ENCODE measurements around the gene SOX5. TPM values are rescaled to one million over a fixed set of nuclear protein-coding genes. Genes with fewer than 3 reads are reported as not detected.

Gene SOX5
- polyA plus RNA-seq, 1 experiment: 6.7 TPM

- DNase-seq (ENCODE audit: low read depth, low spot score): no peak
- CTCF ChIA-PET: interaction anchor here (2.2 kb wide), 1 partner anchor 27 kb away, joined by 5 read pairs; no protein-coding TSS in a partner anchor
Observed at GRCh38 chr12:23921099-23921856, 28.2 kb downstream of the SOX5 start.

GRCh38 chr12:23911574-23911973, 37.9 kb downstream of the SOX5 start:
- Histone ChIP-seq H3K4me3 (ENCODE audit: low read depth, low read length) (no peak overlapping the region), H3K27ac (ENCODE audit: low read depth, low read length) (no peak overlapping the region), H3K27me3 (ENCODE audit: control insufficient read depth, insufficient read depth, low read length) (no peaks in the 10 kb centered on the region), H3K9me3 (ENCODE audit: control insufficient read depth, insufficient read depth, low read length) (no peaks in the 10 kb centered on the region)
- ChIA-PET CTCF (no interaction called here), POLR2A (no interaction called here)
- no peak for DNase-seq (ENCODE audit: low read depth, low spot score)
- TF ChIP-seq CTCF (IDR thresholded peaks at IDR 0.05; ENCODE audit: low read depth, low read length): no peak

More at GRCh38 chr12:23921099-23921856, 28.2 kb downstream of the SOX5 start:
- Histone ChIP-seq H3K4me3 (ENCODE audit: low read depth, low read length) (no peak overlapping the region), H3K27me3 (ENCODE audit: control insufficient read depth, insufficient read depth, low read length) (no peaks in the 10 kb centered on the region), H3K9me3 (ENCODE audit: control insufficient read depth, insufficient read depth, low read length) (no peaks in the 10 kb centered on the region), H3K27ac (ENCODE audit: low read depth, low read length) (no peak overlapping the region)
- POLR2A ChIA-PET: no interaction called here
- no peak for TF ChIP-seq CTCF (IDR thresholded peaks at IDR 0.05; ENCODE audit: low read depth, low read length)

- no peak overlapping the region for H3K4me3 ChIP-seq (ENCODE audit: low read depth, low read length)
- TF ChIP-seq CTCF (IDR thresholded peaks at IDR 0.05; ENCODE audit: low read depth, low read length): no peak
- CTCF ChIA-PET: no interaction called here
- H3K9me3 ChIP-seq (ENCODE audit: control insufficient read depth, insufficient read depth, low read length): no peaks in the 10 kb centered on the region
- no peaks in the 10 kb centered on the region for H3K27me3 ChIP-seq (ENCODE audit: control insufficient read depth, insufficient read depth, low read length)
- no peak for DNase-seq (ENCODE audit: low read depth, low spot score)
- POLR2A ChIA-PET: no interaction called here
- H3K27ac ChIP-seq (ENCODE audit: low read depth, low read length): no peak overlapping the region
Observed at GRCh38 chr12:23909551-23909950, 39.9 kb downstream of the SOX5 start.

- CTCF ChIA-PET: no interaction called here
- Histone ChIP-seq H3K9me3 (ENCODE audit: control insufficient read depth, insufficient read depth, low read length) (no peaks in the 10 kb centered on the region), H3K27me3 (ENCODE audit: control insufficient read depth, insufficient read depth, low read length) (no peaks in the 10 kb centered on the region), H3K27ac (ENCODE audit: low read depth, low read length) (no peak overlapping the region), H3K4me3 (ENCODE audit: low read depth, low read length) (no peak overlapping the region)
- no peak for TF ChIP-seq CTCF (IDR thresholded peaks at IDR 0.05; ENCODE audit: low read depth, low read length)
- DNase-seq (ENCODE audit: low read depth, low spot score): no peak
- POLR2A ChIA-PET: no interaction called here
Observed at GRCh38 chr12:23906329-23906728, 43.1 kb downstream of the SOX5 start.

- no peak for DNase-seq (ENCODE audit: low read depth, low spot score)
- CTCF ChIA-PET: no interaction called here
Observed at GRCh38 chr12:23899434-23899833, 50.0 kb downstream of the SOX5 start.

More at GRCh38 chr12:23899434-23899833, 50.0 kb downstream of the SOX5 start:
- Histone ChIP-seq H3K9me3 (ENCODE audit: control insufficient read depth, insufficient read depth, low read length) (no peaks in the 10 kb centered on the region), H3K27ac (ENCODE audit: low read depth, low read length) (no peak overlapping the region), H3K4me3 (ENCODE audit: low read depth, low read length) (no peak overlapping the region), H3K27me3 (ENCODE audit: control insufficient read depth, insufficient read depth, low read length) (no peaks in the 10 kb centered on the region)
- TF ChIP-seq CTCF (IDR thresholded peaks at IDR 0.05; ENCODE audit: low read depth, low read length): no peak
- POLR2A ChIA-PET: no interaction called here

Data from AG04450 (cell line).